GM12891 (cell line): ENCODE measurements around the gene MAP3K19.
"Not testable (repeated sequence)": the region's sequence is repeated elsewhere in the genome, so short reads cannot be mapped to it uniquely, and the experiment has no call there.

Source experiments
- DNase-seq: peaks from one replicate; pipeline ENCODE4 v3.0.0; 2011; ENCODE audit warnings: low spot score; ENCODE audit not compliant: insufficient read length
- FAIRE-seq: peaks from 2 replicates; lab custom pipeline; 2011; peaks lifted over from hg19 to GRCh38; lab: Jason Lieb, UNC
- PAX5 ChIP-seq: IDR thresholded peaks from 2 replicates; pipeline ENCODE4 v1.6.1; 2011; ENCODE audit warnings: low read length, moderate library complexity, mild to moderate bottlenecking; ENCODE audit not compliant: insufficient read depth, severe bottlenecking
- POLR2A ChIP-seq: IDR thresholded peaks from 2 replicates; pipeline ENCODE4 v1.6.1; 2011; ENCODE audit warnings: low read depth, low read length, control low read depth
- POLR2AphosphoS5 ChIP-seq: IDR thresholded peaks from 2 replicates; pipeline ENCODE4 v1.6.1; 2011; ENCODE audit warnings: low read depth, low read length, control low read depth
- POU2F2 ChIP-seq: IDR thresholded peaks from 2 replicates; pipeline ENCODE4 v1.6.1; 2011; ENCODE audit warnings: low read depth, mild to moderate bottlenecking, control low read depth, low read length, moderate library complexity
- SPI1 ChIP-seq: IDR thresholded peaks from 2 replicates; pipeline ENCODE4 v1.6.1; 2011; ENCODE audit warnings: low read depth, low read length, control low read depth
- TAF1 ChIP-seq: IDR thresholded peaks from 2 replicates; pipeline ENCODE4 v1.6.1; 2011; ENCODE audit warnings: low read depth, low read length, control low read depth

Gene MAP3K19

GRCh38 chr2:135052042-135052876 lies 5.0 kb upstream of the MAP3K19 start, which contains the start of gene RAB3GAP1:
Gene RAB3GAP1, plus strand, starts transcription at chr2:135052292. Its CDS starts 16 bp downstream, at chr2:135052308.
- TF ChIP-seq POLR2A = peak; percentile 96
- peak; percentile 80; the same call in 1 of the 2 replicates for TF ChIP-seq POU2F2
- no peak for TF ChIP-seq PAX5
- TF ChIP-seq POLR2AphosphoS5 = peak; percentile 90
- peak; percentile 84 for TF ChIP-seq TAF1
- peak; percentile 13; the same call in 1 of the 2 replicates for TF ChIP-seq SPI1
- peak; percentile 89 for FAIRE-seq
- DNase-seq = peak; percentile 78

GRCh38 chr2:135050684-135051083 lies 3.4 kb upstream of the MAP3K19 start:
- FAIRE-seq = no peak
- no peak for DNase-seq
- TF ChIP-seq PAX5 (no peak), POLR2A (no peak), POLR2AphosphoS5 (no peak), POU2F2 (no peak), SPI1 (no peak), TAF1 (no peak)

GRCh38 chr2:135050132-135050531 lies 2.9 kb upstream of the MAP3K19 start:
- DNase-seq (no peak), FAIRE-seq (no peak)
- TF ChIP-seq POU2F2 = no peak
- no peak for TF ChIP-seq TAF1
- no peak for TF ChIP-seq PAX5
- no peak for TF ChIP-seq POLR2A
- TF ChIP-seq SPI1 = no peak
- no peak for TF ChIP-seq POLR2AphosphoS5

- TF ChIP-seq POU2F2 (no peak), PAX5 (no peak), POLR2AphosphoS5 (no peak), SPI1 (no peak), POLR2A (no peak), TAF1 (no peak)
- DNase-seq (no peak), FAIRE-seq (no peak)
Observed at GRCh38 chr2:135048122-135048521, 875 bp upstream of the MAP3K19 start.

GRCh38 chr2:135043345-135043744 lies 3.9 kb downstream of the MAP3K19 start:
- peak; percentile 69 for FAIRE-seq
- TF ChIP-seq TAF1 = no peak
- TF ChIP-seq POLR2AphosphoS5 = no peak
- DNase-seq = no peak

- no peak for DNase-seq
- TF ChIP-seq PAX5 (no peak), POLR2A (no peak), POU2F2 (no peak), TAF1 (no peak), POLR2AphosphoS5 (no peak), SPI1 (no peak)
- no peak for FAIRE-seq
Observed at GRCh38 chr2:135037831-135038230, 9.4 kb downstream of the MAP3K19 start.

- DNase-seq, FAIRE-seq: not testable (repeated sequence)
Observed at GRCh38 chr2:135033216-135033615, 14.0 kb downstream of the MAP3K19 start.

GRCh38 chr2:135030826-135031225 lies 16.4 kb downstream of the MAP3K19 start:
- FAIRE-seq = no peak
- no peak for DNase-seq
- TF ChIP-seq SPI1 (no peak), PAX5 (no peak), POLR2A (no peak), POU2F2 (no peak), TAF1 (no peak), POLR2AphosphoS5 (no peak)

- TF ChIP-seq SPI1 = no peak
- no peak for TF ChIP-seq TAF1
- no peak for TF ChIP-seq POU2F2
- TF ChIP-seq POLR2AphosphoS5 = no peak
- TF ChIP-seq PAX5 = no peak
- TF ChIP-seq POLR2A = no peak
- no peak for DNase-seq
- FAIRE-seq = no peak
Observed at GRCh38 chr2:135029481-135030134, 17.6 kb downstream of the MAP3K19 start.
